HepG2 (cell line): ENCODE measurements around the gene LRRC45. TPM values are rescaled to one million over a fixed set of nuclear protein-coding genes. Genes with fewer than 3 reads are reported as not detected.

Experiments
- ESRRA ChIP-seq: sonication (generic); formaldehyde crosslinking; IDR thresholded peaks from 2 replicates; pipeline ENCODE4 v1.5.1; 2020; ENCODE audit warnings: mild to moderate bottlenecking, low read depth, missing genetic modification reagents
- GABPB1 ChIP-seq: IDR thresholded peaks from 2 replicates; pipeline ENCODE4 v1.6.1; 2016; ENCODE audit warnings: mild to moderate bottlenecking, missing genetic modification reagents, moderate library complexity, missing compliant biosample characterization
- POLR2G ChIP-seq: fragments of 200-400 bp; formaldehyde crosslinking; IDR thresholded peaks from 2 replicates; pipeline ENCODE4 v1.6.1; 2018; ENCODE audit warnings: mild to moderate bottlenecking, low read depth, low read length, moderate library complexity
- RAD21 ChIP-seq: fragments of 450-650 bp; formaldehyde crosslinking; IDR thresholded peaks from 2 replicates; pipeline ENCODE4 v1.5.0; 2020; ENCODE audit warnings: mild to moderate bottlenecking
- SALL1 ChIP-seq: sonication (generic); formaldehyde crosslinking; IDR thresholded peaks from 2 replicates; pipeline ENCODE4 v1.8.0; 2022; ENCODE audit warnings: mild to moderate bottlenecking, missing genetic modification reagents
- SIX1 ChIP-seq: sonication (generic); formaldehyde crosslinking; IDR thresholded peaks from 2 replicates; pipeline ENCODE4 v1.4.0; 2020; ENCODE audit warnings: missing genetic modification reagents, borderline replicate concordance
- SSRP1 ChIP-seq: IDR thresholded peaks from 2 replicates; pipeline ENCODE4 v1.6.1; 2016; ENCODE audit warnings: control low read depth
- TBX2 ChIP-seq: sonication (generic); formaldehyde crosslinking; IDR thresholded peaks from 2 replicates; pipeline ENCODE4 v1.5.0; 2020; ENCODE audit warnings: missing genetic modification reagents, mild to moderate bottlenecking, borderline replicate concordance
- ZFP82 ChIP-seq: sonication (generic); formaldehyde crosslinking; IDR thresholded peaks from 2 replicates; pipeline ENCODE4 v1.5.1; 2020; ENCODE audit warnings: mild to moderate bottlenecking, missing genetic modification reagents, borderline replicate concordance
- ZNF12 ChIP-seq: sonication (generic); formaldehyde crosslinking; IDR thresholded peaks from 2 replicates; pipeline ENCODE4 v1.5.0; 2020; ENCODE audit warnings: missing genetic modification reagents
- ZNF335 ChIP-seq: sonication (generic); formaldehyde crosslinking; IDR thresholded peaks from 2 replicates; pipeline ENCODE4 v1.4.0; 2020; ENCODE audit warnings: missing genetic modification reagents
- ZNF652 ChIP-seq: IDR thresholded peaks from 2 replicates; pipeline ENCODE4 v1.6.1; 2016; ENCODE audit warnings: low read depth, borderline replicate concordance
- polyA plus RNA-seq, 8 experiments: library from polyadenylated mRNA; depleted of rRNA in 3 of 8; stranded (reverse) in 7 of 8; unstranded in 1 of 8; fragments of >200 nt; fragmentation: Illumina TruSeq in 4 of 8; extraction: Trizol in 4 of 8; gene quantifications; 2 replicates each; pipeline versions ENCODE4 v1.2.1 to v1.2.3, GENCODE V29; 2011 to 2016; ENCODE audit warnings: low read depth in 4 of 8, missing spikeins in 1 of 8, mixed read lengths in 1 of 8; ENCODE audit not compliant: insufficient read depth in 1 of 8
- total RNA-seq, 5 experiments: library from RNA; depleted of rRNA; stranded (reverse); fragments of >200 nt; fragmentation: Illumina TruSeq; extraction: Trizol; gene quantifications; 2 replicates each; pipeline ENCODE4 v1.2.3, GENCODE V29; 2016; ENCODE audit warnings: low read depth in 1 of 5
- TF ChIP-seq, protein P1 (sequence below): sonication (generic); formaldehyde crosslinking; IDR thresholded peaks from 2 replicates; pipeline ENCODE4 v1.9.0; 2022; ENCODE audit warnings: missing genetic modification reagents, mild to moderate bottlenecking, borderline replicate concordance
- TF ChIP-seq, protein P2 (sequence below): sonication (generic); formaldehyde crosslinking; IDR thresholded peaks from 2 replicates; pipeline ENCODE4 v1.8.1; 2023; ENCODE audit warnings: mild to moderate bottlenecking, inconsistent platforms, moderate library complexity, missing genetic modification reagents, borderline replicate concordance
- TF ChIP-seq, protein P3 (sequence below): sonication (generic); formaldehyde crosslinking; IDR thresholded peaks from 2 replicates; pipeline ENCODE4 v1.5.0; 2020; ENCODE audit warnings: mild to moderate bottlenecking, missing genetic modification reagents, moderate library complexity
- TF ChIP-seq, protein P4 (sequence below): sonication (generic); formaldehyde crosslinking; IDR thresholded peaks from 2 replicates; pipeline ENCODE4 v1.4.0; 2020; ENCODE audit warnings: missing genetic modification reagents; ENCODE audit errors: not compliant biosample characterization
- TF ChIP-seq, protein P5 (sequence below): IDR thresholded peaks from 2 replicates; pipeline ENCODE4 v1.6.1; 2016; ENCODE audit warnings: mild to moderate bottlenecking
- TF ChIP-seq, protein P6 (sequence below): IDR thresholded peaks from 2 replicates; pipeline ENCODE4 v1.6.1; 2016; ENCODE audit warnings: missing genetic modification reagents, missing compliant biosample characterization
- TF ChIP-seq, protein P7 (sequence below): sonication (generic); formaldehyde crosslinking; IDR thresholded peaks from 2 replicates; pipeline ENCODE4 v1.5.0; 2020; ENCODE audit warnings: missing genetic modification reagents
- TF ChIP-seq, protein P8 (sequence below): sonication (generic); formaldehyde crosslinking; IDR thresholded peaks from 2 replicates; pipeline ENCODE4 v1.5.0; 2020; ENCODE audit warnings: mild to moderate bottlenecking, low read depth, missing genetic modification reagents, borderline replicate concordance

LRRC45 gene
- total and polyA plus RNA-seq, 2 of the 13 experiments (the other 11 are each of a cell fraction or from before 2014, with no cell fraction given), result 11.6 to 48.1 TPM

DNA sequence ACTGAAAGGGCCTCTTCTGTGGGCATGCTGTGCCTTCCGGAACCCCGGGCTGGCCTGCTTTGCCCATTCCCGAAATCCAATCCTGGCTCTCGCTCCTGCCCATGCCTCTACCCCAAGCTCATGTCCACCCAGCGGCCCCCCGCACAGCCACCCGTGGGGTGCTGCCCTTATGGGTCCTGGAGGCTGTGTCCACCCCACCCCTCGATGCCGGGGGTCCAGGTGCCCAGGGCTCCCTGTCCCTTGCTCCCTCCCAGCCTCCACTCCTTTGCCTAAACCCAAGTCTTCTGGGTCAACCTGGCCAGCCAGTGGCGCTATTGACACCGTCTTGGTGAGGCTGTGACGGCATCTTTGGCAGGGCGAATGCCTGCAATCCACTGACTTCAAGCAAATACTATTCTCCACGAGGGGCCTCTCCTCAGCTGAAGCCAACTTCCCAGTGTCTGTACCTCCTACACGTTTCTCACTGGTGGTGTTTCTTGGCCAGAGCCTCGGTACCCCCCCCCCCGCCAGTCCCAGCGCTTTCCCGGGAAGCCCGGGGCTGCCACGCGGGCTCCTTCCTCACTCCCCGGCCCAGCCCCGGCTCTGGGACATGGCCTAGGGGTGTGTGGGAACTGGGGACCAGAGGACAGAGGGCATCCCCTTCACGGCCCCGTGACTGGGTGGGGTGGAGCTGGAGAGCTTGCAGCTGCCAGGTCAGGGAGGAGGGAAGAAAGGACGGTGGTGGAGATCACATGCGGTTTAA lies 54.7 kb downstream of the LRRC45 start (continued):
- no peak for TF ChIP-seq ZNF652 (CRISPR knock-in tag)
- TF ChIP-seq, protein P1, sequence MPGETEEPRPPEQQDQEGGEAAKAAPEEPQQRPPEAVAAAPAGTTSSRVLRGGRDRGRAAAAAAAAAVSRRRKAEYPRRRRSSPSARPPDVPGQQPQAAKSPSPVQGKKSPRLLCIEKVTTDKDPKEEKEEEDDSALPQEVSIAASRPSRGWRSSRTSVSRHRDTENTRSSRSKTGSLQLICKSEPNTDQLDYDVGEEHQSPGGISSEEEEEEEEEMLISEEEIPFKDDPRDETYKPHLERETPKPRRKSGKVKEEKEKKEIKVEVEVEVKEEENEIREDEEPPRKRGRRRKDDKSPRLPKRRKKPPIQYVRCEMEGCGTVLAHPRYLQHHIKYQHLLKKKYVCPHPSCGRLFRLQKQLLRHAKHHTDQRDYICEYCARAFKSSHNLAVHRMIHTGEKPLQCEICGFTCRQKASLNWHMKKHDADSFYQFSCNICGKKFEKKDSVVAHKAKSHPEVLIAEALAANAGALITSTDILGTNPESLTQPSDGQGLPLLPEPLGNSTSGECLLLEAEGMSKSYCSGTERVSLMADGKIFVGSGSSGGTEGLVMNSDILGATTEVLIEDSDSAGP, result peak; percentile 12; the same call in 1 of the 2 replicates
- TF ChIP-seq SALL1 (CRISPR knock-in tag), result 0 out of 2 replicates have a peak, but pooled peaks have one; percentile 11
- no peak for TF ChIP-seq ZNF12
- TF ChIP-seq GABPB1 (CRISPR knock-in tag), result 0 out of 2 replicates have a peak, but pooled peaks have one; percentile 0
- TF ChIP-seq, protein P2, sequence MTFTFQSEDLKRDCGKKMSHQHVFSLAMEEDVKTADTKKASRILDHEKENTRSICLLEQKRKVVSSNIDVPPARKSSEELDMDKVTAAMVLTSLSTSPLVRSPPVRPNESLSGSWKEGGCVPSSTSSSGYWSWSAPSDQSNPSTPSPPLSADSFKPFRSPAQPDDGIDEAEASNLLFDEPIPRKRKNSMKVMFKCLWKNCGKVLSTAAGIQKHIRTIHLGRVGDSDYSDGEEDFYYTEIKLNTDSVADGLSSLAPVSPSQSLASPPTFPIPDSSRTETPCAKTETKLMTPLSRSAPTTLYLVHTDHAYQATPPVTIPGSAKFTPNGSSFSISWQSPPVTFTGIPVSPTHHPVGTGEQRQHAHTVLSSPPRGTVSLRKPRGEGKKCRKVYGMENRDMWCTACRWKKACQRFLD (CRISPR knock-in tag), result no peak
- peak; percentile 24; the same call in 1 of the 2 replicates for TF ChIP-seq RAD21 (CRISPR knock-in tag)
- TF ChIP-seq, protein P3, sequence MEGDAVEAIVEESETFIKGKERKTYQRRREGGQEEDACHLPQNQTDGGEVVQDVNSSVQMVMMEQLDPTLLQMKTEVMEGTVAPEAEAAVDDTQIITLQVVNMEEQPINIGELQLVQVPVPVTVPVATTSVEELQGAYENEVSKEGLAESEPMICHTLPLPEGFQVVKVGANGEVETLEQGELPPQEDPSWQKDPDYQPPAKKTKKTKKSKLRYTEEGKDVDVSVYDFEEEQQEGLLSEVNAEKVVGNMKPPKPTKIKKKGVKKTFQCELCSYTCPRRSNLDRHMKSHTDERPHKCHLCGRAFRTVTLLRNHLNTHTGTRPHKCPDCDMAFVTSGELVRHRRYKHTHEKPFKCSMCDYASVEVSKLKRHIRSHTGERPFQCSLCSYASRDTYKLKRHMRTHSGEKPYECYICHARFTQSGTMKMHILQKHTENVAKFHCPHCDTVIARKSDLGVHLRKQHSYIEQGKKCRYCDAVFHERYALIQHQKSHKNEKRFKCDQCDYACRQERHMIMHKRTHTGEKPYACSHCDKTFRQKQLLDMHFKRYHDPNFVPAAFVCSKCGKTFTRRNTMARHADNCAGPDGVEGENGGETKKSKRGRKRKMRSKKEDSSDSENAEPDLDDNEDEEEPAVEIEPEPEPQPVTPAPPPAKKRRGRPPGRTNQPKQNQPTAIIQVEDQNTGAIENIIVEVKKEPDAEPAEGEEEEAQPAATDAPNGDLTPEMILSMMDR, result peak; percentile 58
- no peak for TF ChIP-seq ZFP82
- peak; percentile 2; the same call in 1 of the 2 replicates for TF ChIP-seq POLR2G
- TF ChIP-seq SSRP1, result peak; percentile 7; the same call in 1 of the 2 replicates
- TF ChIP-seq, protein P4, sequence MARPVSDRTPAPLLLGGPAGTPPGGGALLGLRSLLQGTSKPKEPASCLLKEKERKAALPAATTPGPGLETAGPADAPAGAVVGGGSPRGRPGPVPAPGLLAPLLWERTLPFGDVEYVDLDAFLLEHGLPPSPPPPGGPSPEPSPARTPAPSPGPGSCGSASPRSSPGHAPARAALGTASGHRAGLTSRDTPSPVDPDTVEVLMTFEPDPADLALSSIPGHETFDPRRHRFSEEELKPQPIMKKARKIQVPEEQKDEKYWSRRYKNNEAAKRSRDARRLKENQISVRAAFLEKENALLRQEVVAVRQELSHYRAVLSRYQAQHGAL (CRISPR knock-in tag), result no peak
- no peak for TF ChIP-seq TBX2
- 0 out of 2 replicates have a peak, but pooled peaks have one; percentile 17 for TF ChIP-seq ESRRA (CRISPR knock-in tag)
- no peak for TF ChIP-seq SIX1 (CRISPR knock-in tag)
- TF ChIP-seq, protein P5, sequence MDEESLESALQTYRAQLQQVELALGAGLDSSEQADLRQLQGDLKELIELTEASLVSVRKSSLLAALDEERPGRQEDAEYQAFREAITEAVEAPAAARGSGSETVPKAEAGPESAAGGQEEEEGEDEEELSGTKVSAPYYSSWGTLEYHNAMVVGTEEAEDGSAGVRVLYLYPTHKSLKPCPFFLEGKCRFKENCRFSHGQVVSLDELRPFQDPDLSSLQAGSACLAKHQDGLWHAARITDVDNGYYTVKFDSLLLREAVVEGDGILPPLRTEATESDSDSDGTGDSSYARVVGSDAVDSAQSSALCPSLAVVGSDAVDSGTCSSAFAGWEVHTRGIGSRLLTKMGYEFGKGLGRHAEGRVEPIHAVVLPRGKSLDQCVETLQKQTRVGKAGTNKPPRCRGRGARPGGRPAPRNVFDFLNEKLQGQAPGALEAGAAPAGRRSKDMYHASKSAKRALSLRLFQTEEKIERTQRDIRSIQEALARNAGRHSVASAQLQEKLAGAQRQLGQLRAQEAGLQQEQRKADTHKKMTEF (CRISPR knock-in tag), result no peak
- TF ChIP-seq, protein P6, sequence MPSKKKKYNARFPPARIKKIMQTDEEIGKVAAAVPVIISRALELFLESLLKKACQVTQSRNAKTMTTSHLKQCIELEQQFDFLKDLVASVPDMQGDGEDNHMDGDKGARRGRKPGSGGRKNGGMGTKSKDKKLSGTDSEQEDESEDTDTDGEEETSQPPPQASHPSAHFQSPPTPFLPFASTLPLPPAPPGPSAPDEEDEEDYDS (CRISPR knock-in tag), result no peak
- TF ChIP-seq, protein P7, sequence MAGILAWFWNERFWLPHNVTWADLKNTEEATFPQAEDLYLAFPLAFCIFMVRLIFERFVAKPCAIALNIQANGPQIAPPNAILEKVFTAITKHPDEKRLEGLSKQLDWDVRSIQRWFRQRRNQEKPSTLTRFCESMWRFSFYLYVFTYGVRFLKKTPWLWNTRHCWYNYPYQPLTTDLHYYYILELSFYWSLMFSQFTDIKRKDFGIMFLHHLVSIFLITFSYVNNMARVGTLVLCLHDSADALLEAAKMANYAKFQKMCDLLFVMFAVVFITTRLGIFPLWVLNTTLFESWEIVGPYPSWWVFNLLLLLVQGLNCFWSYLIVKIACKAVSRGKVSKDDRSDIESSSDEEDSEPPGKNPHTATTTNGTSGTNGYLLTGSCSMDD (CRISPR knock-in tag), result no peak
- TF ChIP-seq, protein P8, sequence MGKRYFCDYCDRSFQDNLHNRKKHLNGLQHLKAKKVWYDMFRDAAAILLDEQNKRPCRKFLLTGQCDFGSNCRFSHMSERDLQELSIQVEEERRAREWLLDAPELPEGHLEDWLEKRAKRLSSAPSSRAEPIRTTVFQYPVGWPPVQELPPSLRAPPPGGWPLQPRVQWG (CRISPR knock-in tag), result no peak
- TF ChIP-seq ZNF335 (CRISPR knock-in tag), result no peak
